ENCODE measurements around the gene UBE2I.

UBE2I gene

DNA sequence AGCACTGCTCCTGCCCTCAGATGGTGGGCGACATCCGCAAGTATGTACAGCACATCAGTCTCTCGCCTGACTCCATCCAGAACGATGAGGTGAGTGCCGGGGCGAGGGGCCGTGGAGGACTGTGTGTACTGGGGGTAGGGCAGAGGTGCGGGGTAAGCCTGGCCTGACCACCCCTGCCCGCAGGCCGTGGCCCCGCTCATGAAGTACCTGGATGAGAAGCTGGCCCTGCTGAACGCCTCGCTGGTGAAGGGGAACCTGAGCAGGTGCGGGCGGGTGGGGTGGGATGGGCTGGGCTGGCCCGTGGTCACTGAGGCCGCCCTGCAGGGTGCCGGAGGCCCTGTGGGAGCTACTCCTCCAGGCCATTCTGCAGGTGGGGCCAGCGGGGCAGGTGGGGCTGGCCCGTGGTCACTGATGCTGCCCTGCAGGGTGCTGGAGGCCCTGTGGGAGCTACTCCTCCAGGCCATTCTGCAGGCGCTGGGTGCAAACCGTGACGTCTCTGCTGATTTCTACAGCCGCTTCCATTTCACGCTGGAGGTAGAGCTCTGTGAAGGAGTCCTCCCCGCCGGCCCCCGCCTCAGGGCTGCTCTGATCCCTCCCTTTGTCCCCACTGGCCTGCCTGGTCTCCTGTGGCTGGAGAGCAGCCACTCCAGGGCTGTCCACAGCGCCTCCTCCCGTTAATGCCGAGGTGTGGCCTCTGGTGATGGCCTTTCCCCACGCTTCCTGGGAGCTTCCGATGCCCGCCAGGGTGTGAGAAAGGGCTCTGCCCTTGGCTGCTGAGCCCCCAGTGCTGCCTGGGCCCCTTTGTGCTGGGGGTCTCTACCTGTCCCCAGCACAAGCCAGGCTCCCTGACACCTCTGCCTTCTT is 37.2 kb downstream of the UBE2I start:
- Histone ChIP-seq H3K9ac (ENCODE audit: low read length) (no peak overlapping the region), H3K27ac (ENCODE audit: low read depth, low read length) (no peak overlapping the region), H3K4me3 (ENCODE audit: low read depth, low read length) (no peak overlapping the region), H3K27me3 (ENCODE audit: control insufficient read depth, insufficient read depth, low read length) (peaks cover 31% of the 10 kb centered on the region), H3K36me3 (ENCODE audit: control insufficient read depth, insufficient read depth, low read length) (peaks cover 30% of the 10 kb centered on the region), H3K9me3 (ENCODE audit: control insufficient read depth, insufficient read depth, low read depth, low read length) (no peaks in the 10 kb centered on the region), H3K4me1 (ENCODE audit: control insufficient read depth, insufficient read depth, low read length) (peaks cover 16% of the 10 kb centered on the region)

- Histone ChIP-seq H3K27ac (ENCODE audit: low read depth, low read length) (no peak overlapping the region), H3K4me1 (ENCODE audit: control insufficient read depth, insufficient read depth, low read length) (peaks cover 13% of the 10 kb centered on the region), H3K9me3 (ENCODE audit: control insufficient read depth, insufficient read depth, low read depth, low read length) (no peaks in the 10 kb centered on the region), H3K9ac (ENCODE audit: low read length) (no peak overlapping the region), H3K27me3 (ENCODE audit: control insufficient read depth, insufficient read depth, low read length) (peaks cover 24% of the 10 kb centered on the region), H3K36me3 (ENCODE audit: control insufficient read depth, insufficient read depth, low read length) (peaks cover 30% of the 10 kb centered on the region), H3K4me3 (ENCODE audit: low read depth, low read length) (no peak overlapping the region)
Observed at GRCh38 chr16:1347286-1347855, 37.9 kb downstream of the UBE2I start.

DNA sequence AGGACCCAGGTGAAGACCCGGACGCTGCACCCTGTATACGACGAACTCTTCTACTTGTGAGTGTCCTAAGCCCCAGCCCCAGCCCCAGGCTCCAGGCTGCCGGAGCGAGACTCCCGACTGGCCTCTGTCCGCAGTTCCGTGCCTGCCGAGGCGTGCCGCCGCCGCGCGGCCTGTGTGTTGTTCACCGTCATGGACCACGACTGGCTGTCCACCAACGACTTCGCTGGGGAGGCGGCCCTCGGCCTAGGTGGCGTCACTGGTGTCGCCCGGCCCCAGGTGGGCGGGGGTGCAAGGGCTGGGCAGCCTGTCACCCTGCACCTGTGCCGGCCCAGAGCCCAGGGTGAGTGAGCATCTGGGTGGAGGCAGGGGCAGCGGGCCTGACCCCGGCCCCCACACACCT is 38.5 kb downstream of the UBE2I start:
- no peaks in the 10 kb centered on the region for H3K9me3 ChIP-seq (ENCODE audit: control insufficient read depth, insufficient read depth, low read depth, low read length)
- no peak overlapping the region for H3K9ac ChIP-seq (ENCODE audit: low read length)
- H3K4me1 ChIP-seq (ENCODE audit: control insufficient read depth, insufficient read depth, low read length) = peaks cover 12% of the 10 kb centered on the region
- peaks cover 30% of the 10 kb centered on the region for H3K36me3 ChIP-seq (ENCODE audit: control insufficient read depth, insufficient read depth, low read length)
- peaks cover 19% of the 10 kb centered on the region for H3K27me3 ChIP-seq (ENCODE audit: control insufficient read depth, insufficient read depth, low read length)
- no peak overlapping the region for H3K27ac ChIP-seq (ENCODE audit: low read depth, low read length)
- no peak overlapping the region for H3K4me3 ChIP-seq (ENCODE audit: low read depth, low read length)

- H3K4me1 ChIP-seq (ENCODE audit: control insufficient read depth, insufficient read depth, low read length) = peaks cover 12% of the 10 kb centered on the region
- no peak overlapping the region for H3K4me3 ChIP-seq (ENCODE audit: low read depth, low read length)
- peaks cover 30% of the 10 kb centered on the region for H3K36me3 ChIP-seq (ENCODE audit: control insufficient read depth, insufficient read depth, low read length)
Observed at GRCh38 chr16:1348441-1348840, 39.0 kb downstream of the UBE2I start.

DNA sequence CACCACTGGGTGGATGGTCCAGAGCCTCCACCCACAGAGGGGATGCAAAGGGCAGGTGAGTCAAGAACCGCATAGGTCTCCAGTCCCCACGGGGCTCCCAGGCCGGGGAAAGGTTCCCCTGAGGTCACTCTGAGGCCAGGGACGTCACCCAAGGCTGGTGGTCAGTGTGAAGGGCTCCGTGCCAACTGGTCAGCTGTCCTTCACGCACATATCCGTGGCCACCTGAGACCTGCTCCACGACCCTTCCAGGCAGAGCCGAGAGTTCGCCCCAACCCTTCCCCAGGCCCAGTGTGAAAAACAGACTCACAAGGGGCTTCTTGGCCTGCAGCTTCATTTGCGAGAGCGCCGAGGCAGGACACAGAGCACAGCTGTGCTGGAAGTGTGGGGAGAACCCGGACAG is 39.5 kb downstream of the UBE2I start:
- Histone ChIP-seq H3K9ac (ENCODE audit: low read length) (no peak overlapping the region), H3K9me3 (ENCODE audit: control insufficient read depth, insufficient read depth, low read depth, low read length) (no peaks in the 10 kb centered on the region), H3K4me1 (ENCODE audit: control insufficient read depth, insufficient read depth, low read length) (peaks cover 9% of the 10 kb centered on the region), H3K27me3 (ENCODE audit: control insufficient read depth, insufficient read depth, low read length) (peaks cover 12% of the 10 kb centered on the region), H3K4me3 (ENCODE audit: low read depth, low read length) (no peak overlapping the region), H3K27ac (ENCODE audit: low read depth, low read length) (no peak overlapping the region), H3K36me3 (ENCODE audit: control insufficient read depth, insufficient read depth, low read length) (peaks cover 30% of the 10 kb centered on the region)

More at GRCh38 chr16:1348441-1348840, 39.0 kb downstream of the UBE2I start:
- H3K27ac ChIP-seq (ENCODE audit: low read depth, low read length) = no peak overlapping the region
- peaks cover 17% of the 10 kb centered on the region for H3K27me3 ChIP-seq (ENCODE audit: control insufficient read depth, insufficient read depth, low read length)
- H3K9me3 ChIP-seq (ENCODE audit: control insufficient read depth, insufficient read depth, low read depth, low read length) = no peaks in the 10 kb centered on the region
- no peak overlapping the region for H3K9ac ChIP-seq (ENCODE audit: low read length)

DNA sequence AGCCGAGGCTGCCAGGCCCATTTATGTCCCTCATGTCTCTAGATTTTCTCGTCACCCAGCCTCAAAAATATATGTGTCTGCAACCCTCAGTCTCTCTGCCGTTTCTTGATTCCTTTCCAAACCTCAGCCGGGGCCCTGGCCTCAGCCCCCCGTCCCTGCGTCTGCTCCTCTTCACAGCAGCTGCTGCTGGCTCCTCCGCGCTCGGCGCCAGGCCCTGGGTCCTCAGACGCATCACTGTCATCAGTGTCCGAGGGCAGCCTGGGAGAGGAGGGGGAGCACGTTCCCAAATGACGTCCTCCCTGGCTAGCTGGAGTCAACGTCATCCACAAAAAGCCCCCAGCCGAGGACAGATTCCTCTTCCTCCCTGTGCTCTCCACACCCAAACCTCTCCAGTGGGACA is 39.9 kb downstream of the UBE2I start:
- Histone ChIP-seq H3K9ac (ENCODE audit: low read length) (no peak overlapping the region), H3K27me3 (ENCODE audit: control insufficient read depth, insufficient read depth, low read length) (peaks cover 8% of the 10 kb centered on the region), H3K9me3 (ENCODE audit: control insufficient read depth, insufficient read depth, low read depth, low read length) (no peaks in the 10 kb centered on the region), H3K36me3 (ENCODE audit: control insufficient read depth, insufficient read depth, low read length) (peaks cover 30% of the 10 kb centered on the region), H3K27ac (ENCODE audit: low read depth, low read length) (no peak overlapping the region), H3K4me1 (ENCODE audit: control insufficient read depth, insufficient read depth, low read length) (peaks cover 9% of the 10 kb centered on the region), H3K4me3 (ENCODE audit: low read depth, low read length) (no peak overlapping the region)

GRCh38 chr16:1349951-1350350 is 40.5 kb downstream of the UBE2I start:
- Histone ChIP-seq H3K36me3 (ENCODE audit: control insufficient read depth, insufficient read depth, low read length) (peaks cover 30% of the 10 kb centered on the region), H3K4me3 (ENCODE audit: low read depth, low read length) (no peak overlapping the region), H3K27ac (ENCODE audit: low read depth, low read length) (no peak overlapping the region), H3K9ac (ENCODE audit: low read length) (no peak overlapping the region), H3K27me3 (ENCODE audit: control insufficient read depth, insufficient read depth, low read length) (peaks cover 2% of the 10 kb centered on the region; the same call in 1 of the 2 replicates), H3K4me1 (ENCODE audit: control insufficient read depth, insufficient read depth, low read length) (peaks cover 9% of the 10 kb centered on the region), H3K9me3 (ENCODE audit: control insufficient read depth, insufficient read depth, low read depth, low read length) (no peaks in the 10 kb centered on the region)

GRCh38 chr16:1350691-1351090 is 41.3 kb downstream of the UBE2I start:
- Histone ChIP-seq H3K36me3 (ENCODE audit: control insufficient read depth, insufficient read depth, low read length) (peaks cover 30% of the 10 kb centered on the region), H3K9me3 (ENCODE audit: control insufficient read depth, insufficient read depth, low read depth, low read length) (no peaks in the 10 kb centered on the region), H3K9ac (ENCODE audit: low read length) (peak overlapping the region; percentile 82), H3K27me3 (ENCODE audit: control insufficient read depth, insufficient read depth, low read length) (no peaks in the 10 kb centered on the region; the same call in 1 of the 2 replicates), H3K27ac (ENCODE audit: low read depth, low read length) (no peak overlapping the region), H3K4me3 (ENCODE audit: low read depth, low read length) (peak overlapping the region; percentile 87), H3K4me1 (ENCODE audit: control insufficient read depth, insufficient read depth, low read length) (peaks cover 9% of the 10 kb centered on the region)

DNA sequence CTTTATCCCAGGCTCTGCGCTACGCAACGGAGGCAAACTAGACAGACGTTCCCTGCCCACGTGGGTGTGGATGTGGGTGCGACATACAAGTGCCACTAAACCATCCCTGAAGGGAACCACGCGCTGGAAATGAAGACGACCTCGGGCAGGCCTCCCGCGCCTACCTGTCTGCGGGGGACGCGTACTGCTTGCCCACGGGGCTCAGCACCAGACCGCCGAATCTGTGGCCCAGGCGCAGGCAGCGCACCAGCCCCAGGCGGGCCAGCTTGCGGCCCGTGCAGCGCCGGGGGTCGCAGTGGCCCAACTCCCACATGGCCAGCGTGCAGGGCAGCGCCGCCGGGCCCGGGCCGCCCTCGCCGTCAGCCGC is 41.8 kb downstream of the UBE2I start:
- peak overlapping the region; percentile 87 for H3K4me3 ChIP-seq (ENCODE audit: low read depth, low read length)
- peak overlapping the region; percentile 35; the same call in 1 of the 2 replicates for H3K27ac ChIP-seq (ENCODE audit: low read depth, low read length)
- H3K27me3 ChIP-seq (ENCODE audit: control insufficient read depth, insufficient read depth, low read length) = no peaks in the 10 kb centered on the region; the same call in 1 of the 2 replicates
- no peaks in the 10 kb centered on the region for H3K9me3 ChIP-seq (ENCODE audit: control insufficient read depth, insufficient read depth, low read depth, low read length)
- peaks cover 30% of the 10 kb centered on the region for H3K36me3 ChIP-seq (ENCODE audit: control insufficient read depth, insufficient read depth, low read length)
- peaks cover 9% of the 10 kb centered on the region for H3K4me1 ChIP-seq (ENCODE audit: control insufficient read depth, insufficient read depth, low read length)
- H3K9ac ChIP-seq (ENCODE audit: low read length) = peak overlapping the region; percentile 82

GRCh38 chr16:1351582-1352362 is 42.3 kb downstream of the UBE2I start, which contains the start of the genes GNPTG and TSR3:
TSS of gene GNPTG (plus strand) at chr16:1351931. CDS start at chr16:1351966, 35 bp downstream.
TSS of gene TSR3 (minus strand) at chr16:1351878. CDS start at chr16:1351804, 74 bp downstream.
- H3K9ac ChIP-seq (ENCODE audit: low read length) = peak within 1 kb of the TSS; percentile 82
- H3K27ac ChIP-seq (ENCODE audit: low read depth, low read length) = peak within 1 kb of the TSS; percentile 35; the same call in 1 of the 2 replicates
- H3K9me3 ChIP-seq (ENCODE audit: control insufficient read depth, insufficient read depth, low read depth, low read length) = no peaks in the 10 kb centered on the region
- no peaks in the 10 kb centered on the region for H3K27me3 ChIP-seq (ENCODE audit: control insufficient read depth, insufficient read depth, low read length)
- H3K4me3 ChIP-seq (ENCODE audit: low read depth, low read length) = peak within 1 kb of the TSS; percentile 87
- peaks cover 9% of the 10 kb centered on the region for H3K4me1 ChIP-seq (ENCODE audit: control insufficient read depth, insufficient read depth, low read length)
- peaks cover 30% of the 10 kb centered on the region for H3K36me3 ChIP-seq (ENCODE audit: control insufficient read depth, insufficient read depth, low read length)
